Common myeloid progenitor, CD34-positive (primary cell): ENCODE results near the gene CAMK1D.

ENCODE experiments used
- CTCF ChIA-PET: fragments of 350-600 bp; sonication (Branson Sonifier 250); formaldehyde crosslinking; loops from one replicate; lab custom pipeline; 2021; ENCODE audit warnings: antibody characterized with exemption; lab: Charles Lee
- POLR2A ChIA-PET: fragments of 350-600 bp; sonication (Branson Sonifier 250); formaldehyde crosslinking; loops from one replicate; lab custom pipeline; 2021; ENCODE audit warnings: antibody characterized with exemption; lab: Charles Lee
- DNase-seq, 3 donors: peaks; one replicate each; pipeline versions ENCODE4 v3.0.0 to v3.0.0-alpha.2; 2013
- H3K27ac ChIP-seq, 2 experiments: 1 replicate in 1 of 2; 2 replicates in 1 of 2; pipeline ENCODE4 v1.7.0; 2013; ENCODE audit warnings: inconsistent platforms in 2 of 2, low read length in 2 of 2, mild to moderate bottlenecking in 2 of 2, low read depth in 1 of 2, moderate library complexity in 1 of 2; ENCODE audit not compliant: severe bottlenecking in 2 of 2, insufficient read depth in 1 of 2, poor library complexity in 1 of 2
- H3K27me3 ChIP-seq, 5 experiments: replicated peaks in 2 of 5; 1 replicate in 3 of 5; 2 replicates in 2 of 5; pipeline versions ENCODE4 v1.6.1 to v1.7.0; 2013; ENCODE audit warnings: low read length in 4 of 5, mild to moderate bottlenecking in 2 of 5, moderate library complexity in 2 of 5, inconsistent platforms in 1 of 5; ENCODE audit not compliant: insufficient read depth in 5 of 5, control insufficient read depth in 4 of 5
- H3K36me3 ChIP-seq, 4 experiments: 1 replicate in 2 of 4; 2 replicates in 2 of 4; pipeline versions ENCODE4 v1.6.1 to v1.7.0; 2013; ENCODE audit warnings: low read length in 3 of 4, control low read depth in 1 of 4, mild to moderate bottlenecking in 1 of 4; ENCODE audit not compliant: control insufficient read depth in 4 of 4, insufficient read depth in 4 of 4
- H3K4me1 ChIP-seq, 4 experiments: 1 replicate in 3 of 4; 2 replicates in 1 of 4; pipeline versions ENCODE4 v1.6.1 to v1.7.1; 2013; ENCODE audit warnings: low read length in 3 of 4, mild to moderate bottlenecking in 3 of 4, control low read depth in 1 of 4, inconsistent platforms in 1 of 4, moderate library complexity in 1 of 4; ENCODE audit not compliant: control insufficient read depth in 4 of 4, insufficient read depth in 4 of 4; ENCODE audit errors: control extremely low read depth in 1 of 4
- H3K4me3 ChIP-seq, 7 experiments: 1 replicate in 4 of 7; 2 replicates in 3 of 7; pipeline versions ENCODE4 v1.5.1 to v1.7.0; 2013; ENCODE audit warnings: mild to moderate bottlenecking in 7 of 7, low read length in 6 of 7, moderate library complexity in 6 of 7, inconsistent platforms in 2 of 7, low read depth in 2 of 7, control low read depth in 1 of 7; ENCODE audit not compliant: insufficient read depth in 4 of 7, control insufficient read depth in 1 of 7; ENCODE audit errors: extremely low read depth in 1 of 7
- H3K9me3 ChIP-seq, 5 experiments: 1 replicate in 4 of 5; 2 replicates in 1 of 5; pipeline versions ENCODE4 v1.6.1 to v1.7.1; 2013; ENCODE audit warnings: low read length in 4 of 5, mild to moderate bottlenecking in 2 of 5, inconsistent platforms in 1 of 5, low read depth in 1 of 5, moderate library complexity in 1 of 5; ENCODE audit not compliant: control insufficient read depth in 4 of 5, insufficient read depth in 2 of 5; ENCODE audit errors: control extremely low read depth in 1 of 5
- WGBS: methylation state at CpG from one replicate; pipeline ENCODE4 v1.1.5; 2013; ENCODE audit not compliant: insufficient coverage; 5-methylcytosine and 5-hydroxymethylcytosine counted together

Gene CAMK1D

DNA sequence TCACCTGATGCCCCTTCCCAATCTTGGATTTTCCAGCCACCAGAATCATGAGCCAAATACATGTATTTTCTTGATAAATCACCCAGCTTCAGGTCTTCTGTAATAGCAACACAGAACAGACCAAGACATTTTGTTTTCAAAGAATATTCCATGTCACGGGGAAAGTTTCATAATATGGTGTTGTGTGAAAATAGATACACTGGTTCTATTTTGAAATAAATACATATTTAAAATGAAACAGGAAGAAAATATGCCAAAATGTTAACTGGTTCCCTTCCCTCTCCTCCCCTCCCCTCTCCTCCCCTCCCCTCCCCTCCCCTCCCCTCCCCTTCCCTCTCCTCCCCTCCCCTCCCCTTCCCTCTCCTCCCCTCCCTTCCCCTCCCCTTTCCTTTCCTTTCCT lies 30.3 kb upstream of the CAMK1D start:
- no CpG with 5 or more reads among the region's 1 CpG for WGBS
- Histone ChIP-seq H3K9me3 (no peaks in the 10 kb centered on the region), H3K36me3 (no peaks in the 10 kb centered on the region), H3K27me3 (no peaks in the 10 kb centered on the region), H3K27ac (no peak overlapping the region), H3K4me1 (peaks cover 0 to 13% (median 4%) of the 10 kb centered on the region in 4 experiments), H3K4me3 (no peak overlapping the region)
- CTCF ChIA-PET: interaction anchor here (0.6 kb wide), 1 partner anchor 394 kb away, joined by 3 read pairs; no protein-coding TSS in a partner anchor
- DNase-seq: no peak
- POLR2A ChIA-PET: interaction anchor here (0.6 kb wide), 1 partner anchor 32 kb away, joined by 3 read pairs; no protein-coding TSS in a partner anchor

- Histone ChIP-seq H3K4me3 (no peak overlapping the region), H3K27ac (no peak overlapping the region), H3K27me3 (no peaks in the 10 kb centered on the region), H3K4me1 (peaks cover 0 to 13% (median 4%) of the 10 kb centered on the region in 4 experiments), H3K36me3 (no peaks in the 10 kb centered on the region), H3K9me3 (no peaks in the 10 kb centered on the region)
- WGBS: 97% methylated on average over 3 of the region's 4 CpGs
- ChIA-PET CTCF (interaction anchor here (1.3 kb wide), 1 partner anchor 30 kb away, joined by 4 read pairs; no protein-coding TSS in a partner anchor), POLR2A (no interaction called here)
- no peak for DNase-seq
These were observed 28.5 kb upstream of the CAMK1D start for GRCh38 chr10:12320892-12321291.

DNA sequence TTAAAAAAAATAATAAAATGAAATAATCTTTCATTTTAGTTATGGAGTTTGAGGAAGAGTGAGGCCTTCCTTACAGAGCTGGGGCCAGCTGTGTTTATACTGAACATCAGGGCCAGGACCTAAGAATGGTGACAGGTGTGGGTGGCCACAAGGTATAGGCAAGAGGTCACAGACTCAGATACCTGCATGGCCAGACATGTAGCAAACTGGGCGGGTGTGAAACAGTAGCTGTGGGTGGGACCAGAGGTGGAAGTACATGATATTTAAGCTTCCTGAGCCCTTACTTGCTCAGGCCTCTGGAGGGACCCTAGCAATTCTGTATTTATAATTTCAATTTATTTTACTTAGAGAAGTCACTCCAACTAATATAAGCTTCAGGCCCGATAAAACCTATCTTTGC lies 27.7 kb upstream of the CAMK1D start:
- peak in 1 of 3 donors; percentile 30 for DNase-seq
- Histone ChIP-seq H3K27ac (no peak overlapping the region), H3K4me3 (no peak overlapping the region), H3K9me3 (no peaks in the 10 kb centered on the region), H3K27me3 (no peaks in the 10 kb centered on the region), H3K4me1 (peaks cover 0 to 13% (median 4%) of the 10 kb centered on the region in 4 experiments), H3K36me3 (no peaks in the 10 kb centered on the region)
- CTCF ChIA-PET: interaction anchor here (1.1 to 2.1 kb wide), 3 partner anchors 9 to 335 kb away, joined by 4 to 7 read pairs (median 4); no protein-coding TSS in a partner anchor
- 100% methylated on average over 1 of the region's 2 CpGs for WGBS
- POLR2A ChIA-PET: interaction anchor here (0.6 kb wide), 1 partner anchor 11 kb away, joined by 3 read pairs; no protein-coding TSS in a partner anchor

DNA sequence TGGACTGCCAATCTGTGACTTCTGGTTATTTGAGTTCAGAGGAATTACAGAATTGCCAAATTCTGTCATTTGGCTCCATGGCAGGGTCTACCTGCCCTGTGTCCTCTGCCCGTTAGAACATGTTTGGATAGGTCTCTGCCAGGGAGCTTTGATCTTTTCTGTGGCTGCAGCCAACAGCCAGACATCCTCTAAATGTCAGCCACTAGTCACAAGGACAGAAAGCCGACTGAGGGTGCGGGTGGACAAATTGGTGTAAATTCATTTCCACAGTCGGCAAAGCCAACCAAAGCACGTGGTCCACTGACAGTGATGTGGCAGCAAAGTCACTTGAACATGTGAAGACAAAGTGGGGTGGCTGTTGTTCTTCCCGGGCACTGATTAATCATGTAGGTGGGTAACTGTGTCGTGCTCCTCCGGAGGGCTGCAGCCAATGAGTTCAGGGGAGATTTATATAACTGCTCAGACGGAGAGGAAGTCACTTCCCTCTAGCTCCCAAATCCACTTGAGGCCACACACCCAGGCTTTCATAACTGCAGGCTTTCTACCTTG lies 26.7 kb upstream of the CAMK1D start:
- peaks cover 0 to 13% (median 4%) of the 10 kb centered on the region in 4 experiments for H3K4me1 ChIP-seq
- DNase-seq: peak in 2 of 3 donors; percentile 36 to 53
- no peak overlapping the region for H3K4me3 ChIP-seq
- ChIA-PET POLR2A (no interaction called here), CTCF (interaction anchor here (0.9 to 2.1 kb wide), 4 partner anchors 10 to 334 kb away, joined by 3 to 7 read pairs (median 4); no protein-coding TSS in a partner anchor)
- H3K27me3 ChIP-seq: no peaks in the 10 kb centered on the region
- WGBS: 26% methylated on average over 6 of the region's 9 CpGs
- no peak overlapping the region for H3K27ac ChIP-seq
- H3K9me3 ChIP-seq: no peaks in the 10 kb centered on the region
- H3K36me3 ChIP-seq: no peaks in the 10 kb centered on the region

DNA sequence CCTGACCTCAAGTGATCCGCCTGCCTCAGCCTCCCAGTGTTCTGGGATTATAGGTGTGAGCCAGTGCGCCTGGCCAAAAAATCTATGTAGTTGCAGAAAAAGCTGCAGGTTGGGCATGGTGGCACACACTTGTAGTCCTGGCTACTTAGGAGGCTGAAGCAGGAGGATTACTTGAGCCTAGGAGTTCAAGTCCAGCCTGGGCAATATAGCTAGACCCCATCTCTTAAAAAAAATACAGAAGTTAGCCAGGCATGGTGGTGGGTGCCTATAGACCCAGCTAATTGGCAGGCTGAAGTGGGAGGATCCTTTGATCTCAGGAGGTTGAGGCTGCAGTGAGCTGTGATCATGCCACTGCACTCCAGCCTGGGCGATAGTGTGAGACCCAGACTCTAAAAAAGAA lies 24.8 kb upstream of the CAMK1D start:
- no peaks in the 10 kb centered on the region for H3K27me3 ChIP-seq
- no peak overlapping the region for H3K4me3 ChIP-seq
- peaks cover 0 to 9% (median 4%) of the 10 kb centered on the region in 4 experiments for H3K4me1 ChIP-seq
- DNase-seq: no peak
- ChIA-PET POLR2A (interaction anchor here (0.7 kb wide), 1 partner anchor 9 kb away, joined by 3 read pairs; no protein-coding TSS in a partner anchor), CTCF (interaction anchor here (0.7 to 1.9 kb wide), 2 partner anchors 9 to 112 kb away, joined by 3 to 6 read pairs; no protein-coding TSS in a partner anchor)
- WGBS: 100% methylated on average over 3 of the region's 3 CpGs
- no peaks in the 10 kb centered on the region for H3K9me3 ChIP-seq
- H3K36me3 ChIP-seq: no peaks in the 10 kb centered on the region
- H3K27ac ChIP-seq: no peak overlapping the region

GRCh38 chr10:12327074-12327473 lies 22.3 kb upstream of the CAMK1D start:
- 94% methylated on average over 3 of the region's 3 CpGs for WGBS
- ChIA-PET CTCF (interaction anchor here (0.8 to 1.4 kb wide), 5 partner anchors 10 to 329 kb away, joined by 3 read pairs; no protein-coding TSS in a partner anchor), POLR2A (no interaction called here)
- H3K27me3 ChIP-seq: no peaks in the 10 kb centered on the region
- DNase-seq: no peak
- H3K4me1 ChIP-seq: peaks cover 0 to 9% (median 4%) of the 10 kb centered on the region in 4 experiments
- H3K27ac ChIP-seq: no peak overlapping the region
- H3K4me3 ChIP-seq: no peak overlapping the region
- H3K36me3 ChIP-seq: no peaks in the 10 kb centered on the region
- H3K9me3 ChIP-seq: no peaks in the 10 kb centered on the region

GRCh38 chr10:12327476-12327875 lies 21.9 kb upstream of the CAMK1D start:
- no peaks in the 10 kb centered on the region for H3K27me3 ChIP-seq
- ChIA-PET POLR2A (no interaction called here), CTCF (interaction anchor here (0.9 to 1.4 kb wide), 4 partner anchors 15 to 329 kb away, joined by 3 read pairs; no protein-coding TSS in a partner anchor)
- no peaks in the 10 kb centered on the region for H3K9me3 ChIP-seq
- peaks cover 0 to 8% (median 3%) of the 10 kb centered on the region in 4 experiments for H3K4me1 ChIP-seq
- no peak overlapping the region for H3K4me3 ChIP-seq
- H3K27ac ChIP-seq: no peak overlapping the region
- DNase-seq: no peak
- 88% methylated on average over 1 of the region's 2 CpGs for WGBS
- no peaks in the 10 kb centered on the region for H3K36me3 ChIP-seq
